CD14-positive monocyte (primary cell): ENCODE results near the gene SUN5. TPM values are rescaled to one million over a fixed set of nuclear protein-coding genes. Genes with fewer than 3 reads are reported as not detected.
"Not testable (repeated sequence)": the region's sequence is repeated elsewhere in the genome, so short reads cannot be mapped to it uniquely, and the experiment has no call there.

Source experiments
- DNase-seq, 3 donors: peaks; one replicate each; pipeline ENCODE4 v3.0.0-alpha.2; 2011 to 2022
- H2AFZ ChIP-seq: 2 replicates; pipeline ENCODE4 v1.6.0; 2012; ENCODE audit warnings: mild to moderate bottlenecking, low read depth, low read length, inconsistent platforms; ENCODE audit not compliant: insufficient read depth, poor library complexity, severe bottlenecking
- H3K27ac ChIP-seq, 2 donors: 1 replicate in 1 of 2; 2 replicates in 1 of 2; pipeline ENCODE4 v1.5.1; 2012 to 2013; ENCODE audit warnings: low read length in 2 of 2, control low read depth in 1 of 2, inconsistent platforms in 1 of 2, low read depth in 1 of 2, mild to moderate bottlenecking in 1 of 2
- H3K27me3 ChIP-seq, 2 donors: one replicate each; pipeline versions ENCODE4 v1.6.0 to v1.6.1; 2011 to 2013; ENCODE audit warnings: low read length in 2 of 2; ENCODE audit not compliant: control insufficient read depth in 2 of 2, insufficient read depth in 2 of 2
- H3K36me3 ChIP-seq, 2 donors: replicated peaks in 1 of 2; 1 replicate in 1 of 2; 2 replicates in 1 of 2; pipeline versions ENCODE4 v1.5.1 to v1.6.1; 2012 to 2013; ENCODE audit warnings: low read length in 2 of 2, control low read depth in 1 of 2, inconsistent platforms in 1 of 2, mild to moderate bottlenecking in 1 of 2; ENCODE audit not compliant: insufficient read depth in 2 of 2, control insufficient read depth in 1 of 2
- H3K4me1 ChIP-seq, 2 donors: 1 replicate in 1 of 2; 2 replicates in 1 of 2; pipeline versions ENCODE4 v1.5.1 to v1.6.1; 2012 to 2013; ENCODE audit warnings: low read length in 2 of 2, control low read depth in 1 of 2, inconsistent platforms in 1 of 2, mild to moderate bottlenecking in 1 of 2, moderate library complexity in 1 of 2; ENCODE audit not compliant: insufficient read depth in 2 of 2, control insufficient read depth in 1 of 2
- H3K4me2 ChIP-seq: replicated peaks from 2 replicates; pipeline ENCODE3; 2012; ENCODE audit warnings: low read length, moderate library complexity, mild to moderate bottlenecking; ENCODE audit not compliant: poor library complexity, severe bottlenecking; ENCODE audit errors: extremely low read depth
- H3K4me3 ChIP-seq, 3 experiments: fragments of 200-600 bp in 1 of 3; sonication (generic) in 1 of 3; replicated peaks in 1 of 3; 1 replicate in 2 of 3; 2 replicates in 1 of 3; pipeline ENCODE4 v1.5.1; 2011 to 2013; ENCODE audit warnings: low read length in 3 of 3, mild to moderate bottlenecking in 3 of 3, control low read depth in 2 of 3, low read depth in 2 of 3, inconsistent platforms in 1 of 3, moderate library complexity in 1 of 3
- H3K79me2 ChIP-seq: 2 replicates; pipeline ENCODE4 v1.6.0; 2012; ENCODE audit warnings: mild to moderate bottlenecking, control low read depth, inconsistent platforms, low read length, moderate library complexity; ENCODE audit not compliant: insufficient read depth
- H3K9ac ChIP-seq: 2 replicates; pipeline ENCODE4 v1.6.0; 2017; ENCODE audit warnings: low read length, mild to moderate bottlenecking; ENCODE audit not compliant: insufficient read depth, poor library complexity, severe bottlenecking
- H3K9me3 ChIP-seq, 2 donors: replicated peaks in 1 of 2; 1 replicate in 1 of 2; 2 replicates in 1 of 2; pipeline versions ENCODE4 v1.5.1 to v1.6.1; 2012 to 2013; ENCODE audit warnings: low read length in 2 of 2, control low read depth in 1 of 2; ENCODE audit not compliant: control insufficient read depth in 1 of 2, insufficient read depth in 1 of 2
- H4K20me1 ChIP-seq: 2 replicates; pipeline ENCODE4 v1.6.0; 2012; ENCODE audit warnings: mild to moderate bottlenecking, low read length, control low read depth, moderate library complexity; ENCODE audit not compliant: insufficient read depth
- H3K27ac Mint-ChIP-seq, 7 donors: one replicate each; pipeline ENCODE4 v1.8.0; 2020; ENCODE audit warnings: mild to moderate bottlenecking in 7 of 7, mixed read lengths in 7 of 7, moderate library complexity in 6 of 7, inconsistent platforms in 2 of 7
- H3K27me3 Mint-ChIP-seq, 3 donors: one replicate each; pipeline ENCODE4 v1.8.0; 2021 to 2022; ENCODE audit warnings: low read depth in 3 of 3, mild to moderate bottlenecking in 3 of 3, mixed read lengths in 3 of 3, moderate library complexity in 3 of 3, inconsistent platforms in 1 of 3
- H3K36me3 Mint-ChIP-seq, 2 donors: one replicate each; pipeline ENCODE4 v1.8.0; 2020; ENCODE audit warnings: mixed read lengths in 2 of 2, inconsistent platforms in 1 of 2, mild to moderate bottlenecking in 1 of 2
- H3K4me1 Mint-ChIP-seq: one replicate; pipeline ENCODE4 v1.8.0; 2020; ENCODE audit warnings: mild to moderate bottlenecking, mixed read lengths
- H3K4me3 Mint-ChIP-seq, 2 donors: one replicate each; pipeline ENCODE4 v1.8.0; 2020; ENCODE audit warnings: mild to moderate bottlenecking in 2 of 2, mixed read lengths in 2 of 2, moderate library complexity in 1 of 2
- H3K9me3 Mint-ChIP-seq, 7 donors: one replicate each; pipeline ENCODE4 v1.8.0; 2020 to 2022; ENCODE audit warnings: mixed read lengths in 7 of 7, mild to moderate bottlenecking in 6 of 7, moderate library complexity in 6 of 7, inconsistent platforms in 2 of 7
- CTCF ChIP-seq: fragments of 200-600 bp; IDR thresholded peaks from one replicate; pipeline ENCODE4 v1.8.0; 2022; ENCODE audit warnings: antibody characterized with exemption, mild to moderate bottlenecking
- WGBS: methylation state at CpG from one replicate; pipeline ENCODE4 v1.1.5; 2013; ENCODE audit warnings: missing lambda C conversion rate; ENCODE audit not compliant: insufficient coverage; 5-methylcytosine and 5-hydroxymethylcytosine counted together
- intact Hi-C, 2 donors: fragments of 100-400 bp; cut with micrococcal nuclease; formaldehyde crosslinking; loops; one replicate each; pipeline versions ENCODE4 v1.15.0 to v1.15.1; 2023
- polyA plus RNA-seq, 3 donors: library from polyadenylated mRNA; depleted of rRNA in 1 of 3; unstranded in 2 of 3; stranded (reverse) in 1 of 3; fragments of 300-500 nt in 2 of 3; fragments of >200 nt in 1 of 3; fragmentation: Illumina TruSeq in 2 of 3; gene quantifications; 1 replicate in 2 of 3; 2 replicates in 1 of 3; pipeline ENCODE4 v1.2.3, GENCODE V29; 2012 to 2021

The SUN5 gene
- polyA plus RNA-seq, 3 donors, result not detected

DNA sequence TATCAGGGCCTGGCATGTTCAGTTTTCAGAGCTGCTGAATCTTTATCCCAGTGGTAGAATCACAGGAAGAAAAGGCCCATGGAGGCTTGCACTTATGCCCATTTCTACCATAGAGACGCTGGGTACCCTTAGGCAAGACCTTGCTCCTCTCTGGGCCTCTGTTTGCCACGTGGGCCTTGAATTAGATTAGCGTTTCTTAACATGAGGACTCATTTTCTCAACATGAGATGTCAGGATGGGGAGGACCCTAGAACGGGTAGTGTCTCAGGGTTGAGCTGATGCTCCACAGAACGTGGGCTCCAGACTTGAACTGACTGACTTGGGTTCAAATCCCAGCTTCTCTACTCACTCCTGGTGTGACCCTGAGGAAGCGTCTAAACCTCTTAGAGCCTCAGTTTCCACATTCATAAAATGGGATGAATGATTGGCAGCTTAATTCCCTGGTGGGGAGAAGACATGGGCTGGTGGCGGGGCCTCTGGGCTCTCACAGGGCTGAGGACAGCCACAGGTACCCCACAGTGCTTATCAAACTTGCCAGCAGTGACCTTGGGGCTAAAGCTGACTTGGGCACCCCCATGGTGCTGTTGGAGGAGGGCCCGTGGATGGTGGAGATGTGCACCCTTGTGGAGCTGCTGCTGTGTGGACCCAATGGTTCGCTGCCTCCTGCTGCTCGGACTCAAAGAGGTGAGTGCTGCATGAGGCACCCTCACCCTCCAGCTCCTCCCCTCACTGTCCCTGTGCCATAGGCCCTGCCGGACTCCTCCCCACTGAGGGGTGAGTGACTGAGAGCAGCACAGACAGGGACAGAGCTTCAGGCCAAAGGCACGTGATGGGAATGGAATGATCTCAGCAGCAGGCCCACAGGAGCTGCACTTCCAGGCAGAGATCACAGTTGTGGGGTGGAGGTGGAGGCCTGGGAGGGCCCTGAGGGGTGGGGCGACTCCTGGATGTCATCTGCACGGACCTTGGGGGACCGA, 28.2 kb downstream of the SUN5 start:
- Mint-ChIP-seq H3K9me3 (peaks cover 0 to 15% (median 3%) of the 10 kb centered on the region in 7 donors), H3K27me3 (peaks cover 0 to 2% (median 0%) of the 10 kb centered on the region in 3 donors), H3K4me1 (no peaks in the 10 kb centered on the region), H3K4me3 (no peak overlapping the region), H3K27ac (no peak overlapping the region), H3K36me3 (no peaks in the 10 kb centered on the region)
- Histone ChIP-seq H3K9me3 (peaks cover 0 to 6% of the 10 kb centered on the region in 2 donors), H3K4me1 (peaks cover 15% of the 10 kb centered on the region in 2 donors), H2AFZ (no peak overlapping the region), H3K4me3 (no peak overlapping the region), H3K27me3 (no peaks in the 10 kb centered on the region), H3K27ac (no peak overlapping the region), H3K4me2 (no peak overlapping the region), H3K36me3 (no peaks in the 10 kb centered on the region), H4K20me1 (no peaks in the 10 kb centered on the region), H3K79me2 (no peaks in the 10 kb centered on the region), H3K9ac (no peak overlapping the region)
- DNase-seq, result no peak
- intact Hi-C loops, result no loop called here
- TF ChIP-seq CTCF, result no peak
- WGBS, result 98% methylated on average over 9 of the region's 15 CpGs

GRCh38 chr20:32975121-32975520, 29.1 kb downstream of the SUN5 start:
- H3K4me3 Mint-ChIP-seq, H3K4me3 ChIP-seq, H2AFZ ChIP-seq, H3K27ac ChIP-seq, H3K36me3 Mint-ChIP-seq, H4K20me1 ChIP-seq, H3K36me3 ChIP-seq, intact Hi-C loops, H3K9ac ChIP-seq, H3K9me3 ChIP-seq, DNase-seq, H3K4me1 Mint-ChIP-seq, H3K4me2 ChIP-seq, H3K79me2 ChIP-seq, H3K27ac Mint-ChIP-seq, H3K27me3 Mint-ChIP-seq, H3K27me3 ChIP-seq: not testable (repeated sequence)
- peaks cover 15% of the 10 kb centered on the region in 2 donors for H3K4me1 ChIP-seq
- 88% methylated on average over 1 of the region's 4 CpGs for WGBS
- peaks cover 0 to 15% (median 3%) of the 10 kb centered on the region in 7 donors for H3K9me3 Mint-ChIP-seq

- 84% methylated on average over 6 of the region's 9 CpGs for WGBS
- H3K27ac ChIP-seq, H3K36me3 Mint-ChIP-seq, H3K4me3 ChIP-seq, H3K4me1 Mint-ChIP-seq, H3K9ac ChIP-seq, H4K20me1 ChIP-seq, H3K79me2 ChIP-seq, intact Hi-C loops, H3K4me2 ChIP-seq, H3K36me3 ChIP-seq, H3K9me3 ChIP-seq, DNase-seq, H3K27me3 ChIP-seq, H3K4me3 Mint-ChIP-seq, H2AFZ ChIP-seq, H3K27me3 Mint-ChIP-seq: not testable (repeated sequence)
- H3K27ac Mint-ChIP-seq, result peak overlapping the region in 1 of 7 donors; percentile 38
- peaks cover 15% of the 10 kb centered on the region in 2 donors for H3K4me1 ChIP-seq
- H3K9me3 Mint-ChIP-seq, result peaks cover 0 to 15% (median 3%) of the 10 kb centered on the region in 7 donors
Observed at GRCh38 chr20:32974204-32975064, 29.8 kb downstream of the SUN5 start.
